ENCODE results near the gene PRR35. TPM values are rescaled to one million over a fixed set of nuclear protein-coding genes. Genes with fewer than 3 reads are reported as not detected.
"Not testable (repeated sequence)": the region's sequence is repeated elsewhere in the genome, so short reads cannot be mapped to it uniquely, and the experiment has no call there.

PRR35 gene
- total and polyA plus RNA-seq, 4 donors: not detected

- Histone ChIP-seq H3K27me3 (ENCODE audit: control insufficient read depth in 4 of 4, insufficient read depth in 4 of 4, low read length in 3 of 4) (no peaks in the 10 kb centered on the region), H3K9me3 (ENCODE audit: control insufficient read depth in 4 of 4, low read length in 3 of 4) (no peaks in the 10 kb centered on the region), H3K4me1 (ENCODE audit: control insufficient read depth in 4 of 4, insufficient read depth in 4 of 4, low read length in 3 of 4) (peaks cover 24 to 64% (median 52%) of the 10 kb centered on the region in 4 donors), H3K36me3 (ENCODE audit: control insufficient read depth in 4 of 4, insufficient read depth in 3 of 4, low read depth in 1 of 4, low read length in 3 of 4) (peaks cover 0 to 4% (median 2%) of the 10 kb centered on the region in 4 donors), H3K4me3 (ENCODE audit: low read depth in 1 of 3, low read length in 3 of 3) (no peak overlapping the region), H3K9ac (ENCODE audit: low read depth in 1 of 2, low read length in 2 of 2) (no peak overlapping the region), H3K27ac (ENCODE audit: low read depth in 1 of 2, low read length in 2 of 2) (peak overlapping the region; percentile 6 to 92)
- 88% methylated on average over 12 of the region's 12 CpGs for WGBS
- no peak for DNase-seq (ENCODE audit: low spot score)
- TF ChIP-seq NR2F2 (IDR thresholded peaks at IDR 0.05) (no peak), TAF1 (conservative IDR thresholded peaks at IDR 0.05) (no peak), GABPA (IDR thresholded peaks at IDR 0.05 in 1 of 2, conservative IDR thresholded peaks at IDR 0.05 in 1 of 2) (no peak), ATF3 (IDR thresholded peaks at IDR 0.05) (no peak), RXRA (IDR thresholded peaks at IDR 0.05) (no peak), EGR1 (IDR thresholded peaks at IDR 0.05; ENCODE audit: low read depth in 2 of 2) (no peak), HNF4G (IDR thresholded peaks at IDR 0.05) (no peak), HNF4A (conservative IDR thresholded peaks at IDR 0.05) (no peak), REST (IDR thresholded peaks at IDR 0.05) (no peak), SP1 (IDR thresholded peaks at IDR 0.05) (no peak), JUND (IDR thresholded peaks at IDR 0.05) (no peak), RAD21 (IDR thresholded peaks at IDR 0.05) (no peak), FOXA2 (IDR thresholded peaks at IDR 0.05) (no peak), YY1 (IDR thresholded peaks at IDR 0.05) (no peak), CTCF (IDR thresholded peaks at IDR 0.05; ENCODE audit: low read depth, low read length, missing input control) (no peak), FOXA1 (IDR thresholded peaks at IDR 0.05) (no peak)
These were observed 36.5 kb downstream of the PRR35 start for GRCh38 chr16:596736-597060.

GRCh38 chr16:597655-598054 is 37.5 kb downstream of the PRR35 start:
- H3K36me3 ChIP-seq (ENCODE audit: control insufficient read depth in 4 of 4, insufficient read depth in 3 of 4, low read depth in 1 of 4, low read length in 3 of 4); H3K9ac ChIP-seq (ENCODE audit: low read depth in 1 of 2, low read length in 2 of 2); H3K27me3 ChIP-seq (ENCODE audit: control insufficient read depth in 4 of 4, insufficient read depth in 4 of 4, low read length in 3 of 4); H3K4me3 ChIP-seq (ENCODE audit: low read depth in 1 of 3, low read length in 3 of 3); H3K9me3 ChIP-seq (ENCODE audit: control insufficient read depth in 4 of 4, low read length in 3 of 4); H3K27ac ChIP-seq (ENCODE audit: low read depth in 1 of 2, low read length in 2 of 2); DNase-seq (ENCODE audit: low spot score): not testable (repeated sequence)
- peaks cover 17 to 55% (median 43%) of the 10 kb centered on the region in 4 donors for H3K4me1 ChIP-seq (ENCODE audit: control insufficient read depth in 4 of 4, insufficient read depth in 4 of 4, low read length in 3 of 4)
- WGBS: 95% methylated on average over 7 of the region's 7 CpGs
